ENCODE results near the gene FASN.

GRCh38 chr17:82145550-82146155, 47.6 kb upstream of the FASN start:
- TF ChIP-seq NFE2L2 (conservative IDR thresholded peaks at IDR 0.05; ENCODE audit: low read length) (no peak), ZFP36 (IDR thresholded peaks at IDR 0.05; ENCODE audit: borderline replicate concordance, partially characterized antibody) (no peak), CTCF (IDR thresholded peaks at IDR 0.05) (no peak), MYC (IDR thresholded peaks at IDR 0.05; ENCODE audit: borderline replicate concordance, low read length) (no peak), USF2 (IDR thresholded peaks at IDR 0.05) (no peak), RNF2 (IDR thresholded peaks at IDR 0.05; ENCODE audit: borderline replicate concordance, low read depth) (no peak), RAD21 (conservative IDR thresholded peaks at IDR 0.05 in 1 of 2, IDR thresholded peaks at IDR 0.05 in 1 of 2) (no peak), ZSCAN20 (CRISPR knock-in tag; IDR thresholded peaks at IDR 0.05) (no peak), EP300 (IDR thresholded peaks at IDR 0.05) (no peak), HDAC2 (IDR thresholded peaks at IDR 0.05) (no peak), NR3C1 (IDR thresholded peaks at IDR 0.05) (no peak), MAX (IDR thresholded peaks at IDR 0.05) (no peak), JUN (IDR thresholded peaks at IDR 0.05) (no peak)

Measured in A549 (cell line).